CD4-positive, alpha-beta T cell (primary cell): Measurements from ENCODE around the gene IFNL4. TPM values are rescaled to one million over a fixed set of nuclear protein-coding genes. Genes with fewer than 3 reads are reported as not detected.

Experiments
- ATAC-seq: fragments of 200-7000 bp; cut with Tn5 transposase; one replicate; pipeline ENCODE4 v1.10.0; 2022; ENCODE audit warnings: mild to moderate bottlenecking; ENCODE audit not compliant: poor library complexity
- CTCF ChIA-PET: fragments of 350-600 bp; sonication (Branson Sonifier 250); formaldehyde crosslinking; loops from one replicate; lab custom pipeline; 2021; ENCODE audit warnings: antibody characterized with exemption, inconsistent platforms; lab: Charles Lee
- POLR2A ChIA-PET: fragments of 350-600 bp; sonication (Branson Sonifier 250); formaldehyde crosslinking; loops from one replicate; lab custom pipeline; 2021; ENCODE audit warnings: antibody characterized with exemption, inconsistent platforms; lab: Charles Lee
- DNase-seq, 14 experiments: peaks; one replicate each; pipeline ENCODE4 v3.0.0-alpha.2; 2013 to 2020; ENCODE audit warnings: mixed read lengths in 2 of 14
- H3K27ac ChIP-seq, 2 donors: one replicate each; pipeline versions ENCODE4 v1.5.1 to v1.7.0; 2013; ENCODE audit warnings: low read length in 2 of 2, low read depth in 1 of 2, mild to moderate bottlenecking in 1 of 2
- H3K27me3 ChIP-seq, 2 experiments: 1 replicate in 1 of 2; 2 replicates in 1 of 2; pipeline versions ENCODE4 v1.6.1 to v1.7.0; 2013; ENCODE audit warnings: low read length in 2 of 2, control low read depth in 1 of 2, mild to moderate bottlenecking in 1 of 2, moderate library complexity in 1 of 2; ENCODE audit not compliant: insufficient read depth in 2 of 2, control insufficient read depth in 1 of 2
- H3K36me3 ChIP-seq: one replicate; pipeline ENCODE4 v1.6.1; 2013; ENCODE audit warnings: low read length, control low read depth; ENCODE audit not compliant: insufficient read depth
- H3K4me1 ChIP-seq: one replicate; pipeline ENCODE4 v1.6.1; 2013; ENCODE audit warnings: low read length, control low read depth; ENCODE audit not compliant: insufficient read depth
- H3K4me3 ChIP-seq: one replicate; pipeline ENCODE4 v1.5.1; 2013; ENCODE audit warnings: mild to moderate bottlenecking, low read length, moderate library complexity
- H3K9me3 ChIP-seq, 2 experiments: 1 replicate in 1 of 2; 2 replicates in 1 of 2; pipeline versions ENCODE4 v1.6.1 to v1.7.0; 2013; ENCODE audit warnings: low read length in 2 of 2, mild to moderate bottlenecking in 2 of 2, control low read depth in 1 of 2, moderate library complexity in 1 of 2; ENCODE audit not compliant: control insufficient read depth in 1 of 2, insufficient read depth in 1 of 2
- H3K27ac Mint-ChIP-seq: one replicate; pipeline ENCODE4 v1.8.0; 2020; ENCODE audit warnings: mixed read lengths
- H3K27me3 Mint-ChIP-seq: one replicate; pipeline ENCODE4 v1.8.0; 2021; ENCODE audit warnings: mixed read lengths
- H3K36me3 Mint-ChIP-seq: one replicate; pipeline ENCODE4 v1.8.0; 2021; ENCODE audit warnings: low read depth, mixed read lengths
- H3K4me1 Mint-ChIP-seq: one replicate; pipeline ENCODE4 v1.8.0; 2021; ENCODE audit warnings: low read depth, mixed read lengths
- H3K4me3 Mint-ChIP-seq: one replicate; pipeline ENCODE4 v1.8.0; 2020; ENCODE audit warnings: mild to moderate bottlenecking, mixed read lengths
- H3K9me3 Mint-ChIP-seq: one replicate; pipeline ENCODE4 v1.8.0; 2020; ENCODE audit warnings: mixed read lengths
- CTCF ChIP-seq: fragments of 200-600 bp; IDR thresholded peaks from one replicate; pipeline ENCODE4 v1.8.0; 2022; ENCODE audit warnings: antibody characterized with exemption, mild to moderate bottlenecking
- intact Hi-C, 2 experiments: fragments of 100-400 bp; cut with DNase I in 1 of 2; cut with micrococcal nuclease in 1 of 2; formaldehyde crosslinking; loops; one replicate each; pipeline versions ENCODE4 v1.15.1 to v1.9.0; 2023 to 2025; cut with DNase I, micrococcal nuclease
- total RNA-seq, 174 experiments: library from RNA in 2 of 174; stranded (reverse) in 2 of 174; gene quantifications; one replicate each; pipeline ENCODE4 v1.2.3 and lab custom pipeline; 2021 to 2026

Gene IFNL4
- total RNA-seq, 2 experiments from 2014 or later = not detected

GRCh38 chr19:39200803-39201115, 47.9 kb downstream of the IFNL4 start:
- H3K27me3 Mint-ChIP-seq = peaks cover 82% of the 10 kb centered on the region
- H3K4me1 Mint-ChIP-seq = peaks cover 15% of the 10 kb centered on the region
- H3K4me3 Mint-ChIP-seq = no peak overlapping the region
- H3K36me3 Mint-ChIP-seq = no peaks in the 10 kb centered on the region
- DNase-seq = no peak
- H3K9me3 Mint-ChIP-seq = no peaks in the 10 kb centered on the region
- peaks cover 45 to 75% of the 10 kb centered on the region in 2 experiments for H3K27me3 ChIP-seq
- ChIA-PET CTCF (no interaction called here), POLR2A (no interaction called here)
- no peak for ATAC-seq
- H3K27ac ChIP-seq = no peak overlapping the region
- H3K36me3 ChIP-seq = no peaks in the 10 kb centered on the region
- H3K27ac Mint-ChIP-seq = no peak overlapping the region
- H3K4me3 ChIP-seq = no peak overlapping the region
- TF ChIP-seq CTCF = no peak
- intact Hi-C loops = no loop called here
- H3K4me1 ChIP-seq = peaks cover 16% of the 10 kb centered on the region
- peaks cover 0 to 15% of the 10 kb centered on the region in 2 experiments for H3K9me3 ChIP-seq

- H3K4me3 Mint-ChIP-seq = no peak overlapping the region
- TF ChIP-seq CTCF = no peak
- DNase-seq (no peak), ATAC-seq (no peak)
- POLR2A ChIA-PET = no interaction called here
- H3K4me1 Mint-ChIP-seq = peaks cover 20% of the 10 kb centered on the region
- no peaks in the 10 kb centered on the region for H3K9me3 Mint-ChIP-seq
- peaks cover 87% of the 10 kb centered on the region for H3K27me3 Mint-ChIP-seq
- no peak overlapping the region for H3K4me3 ChIP-seq
- H3K27me3 ChIP-seq = peaks cover 45 to 80% of the 10 kb centered on the region in 2 experiments
- H3K36me3 Mint-ChIP-seq = no peaks in the 10 kb centered on the region
- peaks cover 21% of the 10 kb centered on the region for H3K4me1 ChIP-seq
- H3K27ac Mint-ChIP-seq = no peak overlapping the region
- CTCF ChIA-PET = no interaction called here
- intact Hi-C loops = no loop called here
- no peak overlapping the region for H3K27ac ChIP-seq
- peaks cover 0 to 15% of the 10 kb centered on the region in 2 experiments for H3K9me3 ChIP-seq
- H3K36me3 ChIP-seq = no peaks in the 10 kb centered on the region
Measured at GRCh38 chr19:39200066-39200802, 48.4 kb downstream of the IFNL4 start.

GRCh38 chr19:39199025-39199424, 49.6 kb downstream of the IFNL4 start:
- H3K27ac Mint-ChIP-seq = no peak overlapping the region
- peaks cover 0 to 15% of the 10 kb centered on the region in 2 experiments for H3K9me3 ChIP-seq
- DNase-seq (no peak), ATAC-seq (no peak)
- no peak overlapping the region for H3K4me3 ChIP-seq
- H3K36me3 Mint-ChIP-seq = no peaks in the 10 kb centered on the region
- peaks cover 25% of the 10 kb centered on the region for H3K4me1 ChIP-seq
- intact Hi-C loops = no loop called here
- ChIA-PET CTCF (no interaction called here), POLR2A (no interaction called here)
- H3K4me3 Mint-ChIP-seq = no peak overlapping the region
- peaks cover 49 to 74% of the 10 kb centered on the region in 2 experiments for H3K27me3 ChIP-seq
- no peak for TF ChIP-seq CTCF
- H3K36me3 ChIP-seq = no peaks in the 10 kb centered on the region
- H3K27me3 Mint-ChIP-seq = peaks cover 88% of the 10 kb centered on the region
- H3K4me1 Mint-ChIP-seq = peaks cover 23% of the 10 kb centered on the region
- H3K27ac ChIP-seq = no peak overlapping the region
- no peaks in the 10 kb centered on the region for H3K9me3 Mint-ChIP-seq
